Keratinocyte (primary cell): ENCODE measurements around the gene GALP. TPM values are rescaled to one million over a fixed set of nuclear protein-coding genes. Genes with fewer than 3 reads are reported as not detected.

Experiments
- DNase-seq: peaks from one replicate; pipeline ENCODE4 v3.0.0-alpha.2; 2011; ENCODE audit warnings: low read depth, missing footprints, low spot score
- FAIRE-seq: peaks from 2 replicates; lab custom pipeline; 2011; peaks lifted over from hg19 to GRCh38; lab: Jason Lieb, UNC
- H2AFZ ChIP-seq: 2 replicates; pipeline ENCODE4 v1.6.0; 2012; ENCODE audit warnings: low read length, control low read depth, inconsistent platforms; ENCODE audit not compliant: control insufficient read depth
- H3K27ac ChIP-seq: 2 replicates; pipeline ENCODE4 v1.5.1; 2011; ENCODE audit warnings: low read length; ENCODE audit not compliant: control insufficient read depth, insufficient read depth
- H3K27me3 ChIP-seq: 3 replicates; pipeline ENCODE4 v1.6.0; 2011; ENCODE audit warnings: low read length; ENCODE audit not compliant: control insufficient read depth, insufficient read depth; ENCODE audit errors: extremely low read depth
- H3K36me3 ChIP-seq, 2 experiments: 2 replicates in 1 of 2; 3 replicates in 1 of 2; pipeline ENCODE4 v1.5.1; 2011; ENCODE audit warnings: low read length in 2 of 2, mild to moderate bottlenecking in 1 of 2; ENCODE audit not compliant: control insufficient read depth in 2 of 2, insufficient read depth in 2 of 2; ENCODE audit errors: extremely low read depth in 1 of 2
- H3K4me1 ChIP-seq: 3 replicates; pipeline ENCODE4 v1.5.1; 2011; ENCODE audit warnings: low read length; ENCODE audit not compliant: control insufficient read depth, insufficient read depth; ENCODE audit errors: extremely low read depth
- H3K4me2 ChIP-seq: 3 replicates; pipeline ENCODE4 v1.6.0; 2011; ENCODE audit warnings: low read depth, low read length; ENCODE audit not compliant: control insufficient read depth, insufficient read depth; ENCODE audit errors: extremely low read depth
- H3K4me3 ChIP-seq, 3 experiments: fragments of 200-600 bp in 1 of 3; sonication (generic) in 1 of 3; 2 replicates in 2 of 3; 3 replicates in 1 of 3; pipeline ENCODE4 v1.5.1; 2011 to 2016; ENCODE audit warnings: low read length in 3 of 3, mild to moderate bottlenecking in 3 of 3, control low read depth in 2 of 3, inconsistent platforms in 1 of 3, low read depth in 1 of 3, mixed read lengths in 1 of 3, mixed run types in 1 of 3, moderate library complexity in 1 of 3; ENCODE audit not compliant: control insufficient read depth in 2 of 3, insufficient read depth in 2 of 3; ENCODE audit errors: extremely low read depth in 1 of 3
- H3K79me2 ChIP-seq: 2 replicates; pipeline ENCODE4 v1.6.0; 2012; ENCODE audit warnings: low read length; ENCODE audit not compliant: control insufficient read depth, insufficient read depth
- H3K9ac ChIP-seq: 3 replicates; pipeline ENCODE4 v1.6.0; 2011; ENCODE audit warnings: low read length; ENCODE audit not compliant: control insufficient read depth, insufficient read depth; ENCODE audit errors: extremely low read depth
- H3K9me1 ChIP-seq: 3 replicates; pipeline ENCODE4 v1.6.0; 2011; ENCODE audit warnings: low read length; ENCODE audit not compliant: control insufficient read depth, insufficient read depth; ENCODE audit errors: extremely low read depth
- H3K9me3 ChIP-seq: 2 replicates; pipeline ENCODE4 v1.5.1; 2012; ENCODE audit warnings: low read depth, low read length; ENCODE audit not compliant: control insufficient read depth
- H4K20me1 ChIP-seq: 3 replicates; pipeline ENCODE4 v1.6.0; 2011; ENCODE audit warnings: low read length; ENCODE audit not compliant: control insufficient read depth, insufficient read depth; ENCODE audit errors: extremely low read depth
- CTCF ChIP-seq, 3 experiments: IDR thresholded peaks in 1 of 3; conservative IDR thresholded peaks in 1 of 3; optimal IDR thresholded peaks in 1 of 3; 2 replicates in 2 of 3; 3 replicates in 1 of 3; pipeline versions ENCODE3 to v1.5.1; 2011; ENCODE audit warnings: low read length in 3 of 3, mild to moderate bottlenecking in 3 of 3, moderate library complexity in 2 of 3, control low read depth in 1 of 3, inconsistent platforms in 1 of 3; ENCODE audit not compliant: insufficient read depth in 2 of 3; ENCODE audit errors: extremely low read depth in 1 of 3
- EZH2 ChIP-seq: IDR thresholded peaks from one replicate; pipeline ENCODE4 v1.6.1; 2012; ENCODE audit warnings: inconsistent platforms, mild to moderate bottlenecking, low read length, moderate library complexity
- dilution Hi-C: fragments of 300-500 bp; cut with MboI; formaldehyde crosslinking; loops from one replicate; pipeline ENCODE4 v1.7.0; 2020; ENCODE audit warnings: low sequenced_read_pairs; ENCODE audit not compliant: extremely low pct_ligation_motif_present
- polyA plus RNA-seq, 5 experiments: library from polyadenylated mRNA; depleted of rRNA in 3 of 5; stranded (reverse) in 3 of 5; stranded (forward) in 1 of 5; unstranded in 1 of 5; fragments of >200 nt; gene quantifications; 1 replicate in 1 of 5; 2 replicates in 3 of 5; 3 replicates in 1 of 5; pipeline versions ENCODE4 v1.2.1 to v1.2.3, GENCODE V29; 2011 to 2012; ENCODE audit warnings: missing spikeins in 2 of 5, low read depth in 1 of 5, low replicate concordance in 1 of 5

The GALP gene
- polyA plus RNA-seq, 1 donor (not counting 4 experiments of a cell fraction or from before 2014, with no cell fraction given), result not detected

- Histone ChIP-seq H3K9ac (no peak overlapping the region), H3K27me3 (no peaks in the 10 kb centered on the region), H4K20me1 (no peaks in the 10 kb centered on the region), H3K36me3 (no peaks in the 10 kb centered on the region), H3K27ac (no peak overlapping the region), H3K4me3 (no peak overlapping the region), H3K4me2 (no peak overlapping the region), H3K79me2 (no peaks in the 10 kb centered on the region), H2AFZ (no peak overlapping the region), H3K9me1 (no peaks in the 10 kb centered on the region), H3K4me1 (peaks cover 3% of the 10 kb centered on the region), H3K9me3 (no peaks in the 10 kb centered on the region)
- no peak for FAIRE-seq
- dilution Hi-C loops, result no loop called here
- DNase-seq, result no peak
- TF ChIP-seq CTCF (optimal IDR thresholded peaks at IDR 0.05 in 1 of 3, IDR thresholded peaks at IDR 0.05 in 1 of 3, conservative IDR thresholded peaks at IDR 0.05 in 1 of 3; ENCODE audit: extremely low read depth in 1 of 3, insufficient read depth in 2 of 3, low read length in 3 of 3) (no peak), EZH2 (no peak)
Observed at GRCh38 chr19:56167064-56167578, 8.7 kb upstream of the GALP start.

GRCh38 chr19:56170261-56170660, 5.5 kb upstream of the GALP start:
- TF ChIP-seq EZH2, result no peak
- TF ChIP-seq CTCF (optimal IDR thresholded peaks at IDR 0.05 in 1 of 3, IDR thresholded peaks at IDR 0.05 in 1 of 3, conservative IDR thresholded peaks at IDR 0.05 in 1 of 3; ENCODE audit: extremely low read depth in 1 of 3, insufficient read depth in 2 of 3, low read length in 3 of 3), result no peak
- peaks cover 3% of the 10 kb centered on the region for H3K4me1 ChIP-seq
- no peak overlapping the region for H3K27ac ChIP-seq
- H4K20me1 ChIP-seq, result no peaks in the 10 kb centered on the region
- no peaks in the 10 kb centered on the region for H3K9me1 ChIP-seq
- no peak for FAIRE-seq
- H2AFZ ChIP-seq, result no peak overlapping the region
- dilution Hi-C loops, result no loop called here
- no peaks in the 10 kb centered on the region for H3K79me2 ChIP-seq
- H3K36me3 ChIP-seq, result no peaks in the 10 kb centered on the region
- no peak overlapping the region for H3K9ac ChIP-seq
- no peak for DNase-seq
- no peak overlapping the region for H3K4me2 ChIP-seq
- peaks cover 7% of the 10 kb centered on the region for H3K27me3 ChIP-seq
- no peaks in the 10 kb centered on the region for H3K9me3 ChIP-seq
- no peak overlapping the region for H3K4me3 ChIP-seq
